ENCODE measurements around the gene CST3.

DNA sequence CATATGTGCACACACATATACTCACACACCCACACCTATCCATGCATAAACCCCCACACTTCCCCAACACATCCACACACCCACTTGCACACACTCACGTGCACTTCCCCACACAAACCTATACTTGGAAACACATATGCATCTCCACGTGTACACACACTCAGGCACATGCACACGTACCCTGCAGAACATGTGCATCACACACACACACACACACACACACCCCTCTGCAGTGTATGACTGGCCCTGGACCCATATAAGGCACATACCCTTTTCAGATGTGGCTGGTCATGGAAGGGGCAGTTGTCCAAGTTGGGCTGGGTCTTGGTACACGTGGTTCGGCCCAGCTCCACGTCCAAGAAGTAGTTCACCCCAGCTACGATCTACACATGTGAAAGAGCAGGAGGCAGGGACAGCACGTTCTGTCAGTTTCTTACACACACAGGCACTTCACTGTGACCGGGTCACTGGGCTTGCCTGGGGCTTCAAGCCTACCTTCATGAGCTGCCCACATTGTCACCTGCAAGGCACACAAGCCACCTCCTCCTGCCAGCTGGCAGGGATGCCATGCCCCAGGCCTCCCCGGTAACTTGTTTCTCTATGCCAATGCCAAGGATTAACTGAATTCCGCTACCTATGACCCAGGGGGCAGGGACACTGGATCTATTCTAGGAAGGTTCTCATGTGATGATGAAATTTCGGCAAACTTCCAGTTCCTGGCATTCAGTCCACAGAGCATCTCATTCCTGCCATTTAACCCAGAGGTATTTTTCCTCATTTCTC is 2.6 kb downstream of the CST3 start:
- TF ChIP-seq EZH2 (IDR thresholded peaks at IDR 0.05; ENCODE audit: borderline replicate concordance, low read depth, low read length, poor library complexity, severe bottlenecking) = no peak
- TF ChIP-seq, protein P1, sequence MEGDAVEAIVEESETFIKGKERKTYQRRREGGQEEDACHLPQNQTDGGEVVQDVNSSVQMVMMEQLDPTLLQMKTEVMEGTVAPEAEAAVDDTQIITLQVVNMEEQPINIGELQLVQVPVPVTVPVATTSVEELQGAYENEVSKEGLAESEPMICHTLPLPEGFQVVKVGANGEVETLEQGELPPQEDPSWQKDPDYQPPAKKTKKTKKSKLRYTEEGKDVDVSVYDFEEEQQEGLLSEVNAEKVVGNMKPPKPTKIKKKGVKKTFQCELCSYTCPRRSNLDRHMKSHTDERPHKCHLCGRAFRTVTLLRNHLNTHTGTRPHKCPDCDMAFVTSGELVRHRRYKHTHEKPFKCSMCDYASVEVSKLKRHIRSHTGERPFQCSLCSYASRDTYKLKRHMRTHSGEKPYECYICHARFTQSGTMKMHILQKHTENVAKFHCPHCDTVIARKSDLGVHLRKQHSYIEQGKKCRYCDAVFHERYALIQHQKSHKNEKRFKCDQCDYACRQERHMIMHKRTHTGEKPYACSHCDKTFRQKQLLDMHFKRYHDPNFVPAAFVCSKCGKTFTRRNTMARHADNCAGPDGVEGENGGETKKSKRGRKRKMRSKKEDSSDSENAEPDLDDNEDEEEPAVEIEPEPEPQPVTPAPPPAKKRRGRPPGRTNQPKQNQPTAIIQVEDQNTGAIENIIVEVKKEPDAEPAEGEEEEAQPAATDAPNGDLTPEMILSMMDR (conservative IDR thresholded peaks at IDR 0.05; ENCODE audit: low read depth, low read length) = no peak
